ENCODE measurements around the gene SLC16A14. TPM values are rescaled to one million over a fixed set of nuclear protein-coding genes. Genes with fewer than 3 reads are reported as not detected.

The SLC16A14 gene
- total and polyA plus RNA-seq, 2 of the 8 experiments (the other 6 are each of a cell fraction or from before 2014, with no cell fraction given) = 2.1 to 3.0 TPM

DNA sequence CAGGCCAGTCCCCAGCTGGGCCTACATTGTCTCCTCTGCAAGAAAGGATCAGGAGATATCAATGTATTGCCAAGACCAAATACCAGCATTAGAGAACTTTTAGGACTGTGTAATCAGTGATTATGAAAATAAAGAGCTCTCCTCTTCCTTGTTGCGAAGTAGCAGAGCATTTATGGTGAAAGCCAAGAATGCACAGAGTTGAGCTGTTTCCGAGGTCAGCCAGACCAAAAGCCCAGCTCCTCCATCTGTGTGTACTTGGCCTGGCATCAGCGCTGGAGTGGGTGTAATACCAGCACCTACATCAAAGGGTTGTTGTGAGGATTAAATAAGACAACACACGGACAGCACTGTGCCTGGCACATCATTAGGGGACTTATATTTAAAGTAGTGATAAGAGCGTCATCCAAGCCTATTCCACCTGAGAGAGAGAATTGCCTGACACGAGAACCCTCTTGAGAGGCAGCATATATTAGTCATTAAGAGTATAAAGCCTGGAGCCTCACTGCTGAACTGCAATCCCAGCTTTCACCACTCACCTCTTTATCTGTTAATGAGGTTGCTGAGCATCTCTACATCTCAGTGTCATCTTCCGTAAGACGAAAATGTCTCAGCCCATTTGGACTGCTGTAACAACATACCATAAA, 7.4 kb upstream of the SLC16A14 start:
- peak overlapping the region; percentile 62 for H2AFZ ChIP-seq (ENCODE audit: low read length)
- no peak overlapping the region for H2BK120ac ChIP-seq (replicated peaks; ENCODE audit: low read depth, low read length)
- no peak overlapping the region for H4K8ac ChIP-seq (ENCODE audit: extremely low read depth, insufficient read depth, low read length)
- no peaks in the 10 kb centered on the region for H3K9me3 ChIP-seq (ENCODE audit: insufficient read depth in 2 of 2, low read depth in 1 of 2, low read length in 1 of 2)
- no peaks in the 10 kb centered on the region for H3K79me2 ChIP-seq (ENCODE audit: control insufficient read depth in 1 of 2, insufficient read depth in 2 of 2, low read length in 2 of 2)
- TF ChIP-seq KDM1A (IDR thresholded peaks at IDR 0.05; ENCODE audit: borderline replicate concordance, low read length) = no peak
- no peak for TF ChIP-seq NANOG (IDR thresholded peaks at IDR 0.05; ENCODE audit: insufficient read depth, low read depth, low read length, poor library complexity, severe bottlenecking)
- peak in 1 of 3 experiments; percentile 2; a peak in 1 of 4 replicates for TF ChIP-seq CTCF (IDR thresholded peaks at IDR 0.05; ENCODE audit: control extremely low read depth in 1 of 3, insufficient read depth in 1 of 3, low read depth in 1 of 3, low read length in 3 of 3)
- H3K4me1 ChIP-seq (replicated peaks in 1 of 4; ENCODE audit: control insufficient read depth in 3 of 4, insufficient read depth in 4 of 4, low read length in 3 of 4) = no peaks in the 10 kb centered on the region; a peak in 3 of 7 replicates
- no peaks in the 10 kb centered on the region for H3K79me1 ChIP-seq (ENCODE audit: low read depth, low read length)
- H3K4me2 ChIP-seq (ENCODE audit: insufficient read depth in 1 of 2, low read depth in 2 of 2, low read length in 2 of 2) = no peak overlapping the region
- H4K20me1 ChIP-seq (replicated peaks in 1 of 2; ENCODE audit: control insufficient read depth in 1 of 2, insufficient read depth in 2 of 2, low read length in 2 of 2) = no peaks in the 10 kb centered on the region
- H3K14ac ChIP-seq (ENCODE audit: insufficient read length) = no peak overlapping the region
- H3K23me2 ChIP-seq (ENCODE audit: low read depth, low read length) = no peaks in the 10 kb centered on the region
- no peak overlapping the region for H3K56ac ChIP-seq (replicated peaks; ENCODE audit: insufficient read length, low read depth, low read length)
- DNase-seq (ENCODE audit: low read depth in 1 of 2, low spot score in 2 of 2) (no peak), FAIRE-seq (no peak)
- POLR2A ChIA-PET (ENCODE audit: partially characterized antibody) = interaction anchor here (1.0 kb wide), 1 partner anchor 9 kb away, joined by 4 read pairs; no protein-coding TSS in a partner anchor
- H3K9ac ChIP-seq (replicated peaks in 1 of 4; ENCODE audit: extremely low read depth in 1 of 4, low read depth in 3 of 4, low read length in 3 of 4) = no peak overlapping the region
- H4K91ac ChIP-seq (replicated peaks; ENCODE audit: insufficient read length, low read length) = no peak overlapping the region
- H3K18ac ChIP-seq (ENCODE audit: extremely low read depth, low read length) = no peak overlapping the region
- no peak overlapping the region for H2BK20ac ChIP-seq (ENCODE audit: low read length)
- no peak overlapping the region for H3K4ac ChIP-seq (replicated peaks; ENCODE audit: insufficient read length, low read depth, low read length)
- no peak overlapping the region for H2BK5ac ChIP-seq (ENCODE audit: low read depth, low read length)
- no peak overlapping the region for H4K5ac ChIP-seq (ENCODE audit: insufficient read length, low read depth, low read length)
- H3K27ac ChIP-seq (ENCODE audit: low read depth, low read length) = no peak overlapping the region
- H3K4me3 ChIP-seq (ENCODE audit: extremely low read depth in 1 of 4, insufficient read depth in 2 of 4, low read depth in 3 of 4, low read length in 4 of 4) = no peak overlapping the region
- no peak overlapping the region for H3K23ac ChIP-seq (ENCODE audit: insufficient read length)
- 80% methylated on average over 8 of the region's 8 CpGs; no CpG with 5 or more reads in 1 of the 2 experiments for WGBS, 2 experiments (ENCODE audit: extremely low coverage in 1 of 2, insufficient coverage in 1 of 2, insufficient read length in 1 of 2, insufficient replicate concordance in 2 of 2, low coverage in 1 of 2, low lambda C conversion rate in 2 of 2, missing lambda C conversion rate in 1 of 2)
- no peak overlapping the region for H2BK15ac ChIP-seq (ENCODE audit: low read length)
- no peaks in the 10 kb centered on the region for H3K27me3 ChIP-seq (replicated peaks in 1 of 4; ENCODE audit: control insufficient read depth in 3 of 4, extremely low read depth in 1 of 4, insufficient read depth in 3 of 4, low read length in 3 of 4)
- H3K36me3 ChIP-seq (ENCODE audit: control insufficient read depth in 2 of 4, insufficient read depth in 4 of 4, low read length in 3 of 4) = no peaks in the 10 kb centered on the region
- H2AK5ac ChIP-seq (ENCODE audit: low read depth, low read length) = no peak overlapping the region
- CTCF ChIA-PET (ENCODE audit: partially characterized antibody) = interaction anchor here (0.8 to 7.2 kb wide), 8 partner anchors 9 to 723 kb away, joined by 3 to 48 read pairs (median 6); partner anchors contain the start of gene SLC16A14
- H2BK12ac ChIP-seq (ENCODE audit: low read depth, low read length) = no peak overlapping the region
